Motor neuron (in vitro differentiated cells): ENCODE results near the gene APC2. TPM values are rescaled to one million over a fixed set of nuclear protein-coding genes. Genes with fewer than 3 reads are reported as not detected.

Experiments used
- ATAC-seq, 8 experiments: fragments of 200-7000 bp; cut with Tn5 transposase; replicated peaks in 6 of 8; 2 replicates each; pipeline ENCODE4 v1.8.0; 2021; ENCODE audit warnings: mild to moderate bottlenecking in 8 of 8, moderate library complexity in 8 of 8
- H3K27ac ChIP-seq, 2 donors: fragments of 250-450 bp; sonication (Bioruptor Pico); 2 replicates each; pipeline ENCODE4 v1.9.0; 2021; ENCODE audit warnings: antibody characterized with exemption in 2 of 2, mild to moderate bottlenecking in 2 of 2, moderate library complexity in 1 of 2
- H3K4me1 ChIP-seq, 2 donors: fragments of 250-450 bp; sonication (Bioruptor Pico); replicated peaks in 1 of 2; 2 replicates each; pipeline ENCODE4 v1.6.1; 2021; ENCODE audit warnings: antibody characterized with exemption in 2 of 2, mild to moderate bottlenecking in 2 of 2, moderate library complexity in 1 of 2
- H3K4me3 ChIP-seq, 5 donors: fragments of 250-450 bp; sonication (Bioruptor Pico); 2 replicates each; pipeline ENCODE4 v1.9.0; 2021; ENCODE audit warnings: antibody characterized with exemption in 5 of 5, mild to moderate bottlenecking in 5 of 5, moderate library complexity in 4 of 5
- WGBS, 10 experiments: fragments of 450-650 bp; shearing (Covaris generic); methylation state at CpG; one replicate each; pipeline ENCODE4 v1.0.0; 2022; 5-methylcytosine and 5-hydroxymethylcytosine counted together
- in situ Hi-C, 9 experiments: fragments of 400-800 bp; cut with MboI; loops; one replicate each; pipeline ENCODE4 v1.15.0; 2021; ENCODE audit warnings: low sequenced_read_pairs in 9 of 9, low pct_unique_long_range_greater_than_20kb in 2 of 9; ENCODE audit not compliant: unreplicated experiment in 9 of 9
- total RNA-seq, 8 experiments: library from RNA; unstranded; fragments of 300-600 nt; gene quantifications; 2 replicates each; pipeline versions ENCODE4 v1.2.3 to v1.2.4, GENCODE V29; 2022

Gene APC2
- total RNA-seq, 8 experiments from 2014 or later: 0.31 to 52.0 (median 31.9) TPM

DNA sequence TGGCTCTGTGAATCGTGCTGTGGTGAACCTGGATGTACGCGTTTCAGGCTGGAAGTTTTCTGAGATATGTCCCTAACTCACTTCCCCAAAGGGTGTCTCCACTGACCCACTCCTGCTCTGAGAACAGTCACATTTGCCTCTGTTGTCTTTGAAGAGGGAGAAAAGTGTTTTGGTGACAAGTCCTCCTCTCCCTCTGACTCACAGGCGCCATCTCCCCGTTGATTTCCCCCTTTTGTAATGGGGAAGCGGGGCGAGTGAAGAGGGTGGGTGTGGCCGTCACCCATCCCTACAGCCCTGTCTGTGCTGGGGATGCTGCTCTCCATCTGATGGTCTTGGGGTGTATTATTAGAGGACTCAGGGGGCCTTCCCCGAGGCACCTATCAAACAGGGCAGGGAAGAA is 9.6 kb downstream of the APC2 start:
- 0 to 100% (median 83%) methylated on average over 1 to 5 of the region's 9 CpGs; no CpG with 5 or more reads in 2 of the 10 experiments for WGBS, 10 experiments
- no peak overlapping the region for H3K27ac ChIP-seq
- no peaks in the 10 kb centered on the region for H3K4me1 ChIP-seq
- ATAC-seq: no peak
- no peak overlapping the region for H3K4me3 ChIP-seq
- in situ Hi-C loops: no loop called here

- no peaks in the 10 kb centered on the region for H3K4me1 ChIP-seq
- in situ Hi-C loops: no loop called here
- WGBS, 10 experiments: 80% methylated on average over 3 of the region's 36 CpGs; no CpG with 5 or more reads in 9 of the 10 experiments
- no peak for ATAC-seq
- no peak overlapping the region for H3K27ac ChIP-seq
- H3K4me3 ChIP-seq: no peak overlapping the region
These were observed 10.4 kb downstream of the APC2 start for GRCh38 chr19:1460033-1460995.

GRCh38 chr19:1461862-1462261 is 11.9 kb downstream of the APC2 start:
- Histone ChIP-seq H3K27ac (no peak overlapping the region), H3K4me3 (no peak overlapping the region), H3K4me1 (no peaks in the 10 kb centered on the region)
- in situ Hi-C loops: no loop called here
- ATAC-seq: no peak
- 100% methylated on average over 1 to 3 of the region's 24 CpGs; no CpG with 5 or more reads in 8 of the 10 experiments for WGBS, 10 experiments

DNA sequence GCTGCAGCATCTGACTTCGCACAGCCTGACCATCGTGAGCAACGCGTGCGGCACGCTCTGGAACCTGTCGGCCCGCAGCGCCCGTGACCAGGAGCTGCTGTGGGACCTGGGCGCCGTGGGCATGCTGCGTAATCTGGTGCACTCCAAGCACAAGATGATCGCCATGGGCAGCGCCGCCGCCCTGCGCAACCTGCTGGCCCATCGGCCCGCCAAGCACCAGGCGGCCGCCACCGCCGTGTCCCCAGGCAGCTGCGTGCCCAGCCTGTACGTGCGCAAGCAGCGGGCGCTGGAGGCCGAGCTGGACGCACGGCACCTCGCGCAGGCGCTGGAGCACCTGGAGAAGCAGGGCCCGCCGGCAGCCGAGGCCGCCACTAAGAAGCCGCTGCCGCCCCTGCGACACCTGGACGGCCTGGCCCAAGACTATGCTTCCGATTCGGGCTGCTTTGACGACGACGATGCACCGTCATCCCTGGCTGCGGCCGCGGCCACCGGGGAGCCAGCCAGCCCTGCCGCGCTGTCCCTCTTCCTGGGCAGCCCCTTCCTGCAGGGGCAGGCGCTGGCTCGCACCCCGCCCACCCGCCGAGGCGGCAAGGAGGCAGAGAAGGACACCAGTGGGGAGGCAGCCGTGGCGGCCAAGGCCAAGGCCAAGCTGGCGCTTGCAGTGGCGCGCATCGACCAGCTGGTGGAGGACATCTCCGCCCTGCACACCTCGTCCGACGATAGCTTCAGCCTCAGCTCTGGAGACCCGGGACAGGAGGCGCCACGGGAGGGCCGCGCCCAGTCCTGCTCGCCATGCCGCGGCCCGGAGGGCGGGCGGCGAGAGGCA is 15.5 kb downstream of the APC2 start:
- no peak overlapping the region for H3K27ac ChIP-seq
- peaks cover 6 to 14% of the 10 kb centered on the region in 2 donors for H3K4me1 ChIP-seq
- in situ Hi-C loops: no loop called here
- peak in 2 of 8 experiments; percentile 3 to 41 for ATAC-seq
- no peak overlapping the region for H3K4me3 ChIP-seq
- WGBS, 10 experiments: 80 to 94% methylated on average over 4 to 7 of the region's 83 CpGs; no CpG with 5 or more reads in 8 of the 10 experiments

DNA sequence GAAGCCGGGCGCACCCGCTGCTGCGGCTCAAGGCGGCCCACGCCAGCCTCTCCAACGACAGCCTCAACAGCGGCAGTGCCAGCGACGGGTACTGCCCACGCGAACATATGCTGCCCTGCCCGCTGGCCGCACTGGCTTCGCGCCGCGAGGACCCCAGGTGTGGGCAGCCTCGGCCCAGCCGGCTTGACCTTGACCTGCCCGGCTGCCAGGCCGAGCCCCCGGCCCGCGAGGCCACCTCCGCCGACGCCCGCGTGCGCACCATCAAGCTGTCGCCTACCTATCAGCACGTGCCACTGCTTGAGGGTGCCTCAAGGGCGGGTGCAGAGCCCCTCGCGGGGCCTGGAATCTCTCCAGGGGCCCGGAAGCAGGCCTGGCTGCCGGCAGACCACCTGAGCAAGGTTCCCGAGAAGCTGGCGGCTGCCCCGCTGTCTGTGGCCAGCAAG is 16.1 kb downstream of the APC2 start:
- in situ Hi-C loops: no loop called here
- H3K4me3 ChIP-seq: no peak overlapping the region
- 82 to 84% methylated on average over 8 to 20 of the region's 41 CpGs; no CpG with 5 or more reads in 8 of the 10 experiments for WGBS, 10 experiments
- H3K4me1 ChIP-seq: peaks cover 13 to 19% of the 10 kb centered on the region in 2 donors
- H3K27ac ChIP-seq: no peak overlapping the region
- no peak for ATAC-seq

DNA sequence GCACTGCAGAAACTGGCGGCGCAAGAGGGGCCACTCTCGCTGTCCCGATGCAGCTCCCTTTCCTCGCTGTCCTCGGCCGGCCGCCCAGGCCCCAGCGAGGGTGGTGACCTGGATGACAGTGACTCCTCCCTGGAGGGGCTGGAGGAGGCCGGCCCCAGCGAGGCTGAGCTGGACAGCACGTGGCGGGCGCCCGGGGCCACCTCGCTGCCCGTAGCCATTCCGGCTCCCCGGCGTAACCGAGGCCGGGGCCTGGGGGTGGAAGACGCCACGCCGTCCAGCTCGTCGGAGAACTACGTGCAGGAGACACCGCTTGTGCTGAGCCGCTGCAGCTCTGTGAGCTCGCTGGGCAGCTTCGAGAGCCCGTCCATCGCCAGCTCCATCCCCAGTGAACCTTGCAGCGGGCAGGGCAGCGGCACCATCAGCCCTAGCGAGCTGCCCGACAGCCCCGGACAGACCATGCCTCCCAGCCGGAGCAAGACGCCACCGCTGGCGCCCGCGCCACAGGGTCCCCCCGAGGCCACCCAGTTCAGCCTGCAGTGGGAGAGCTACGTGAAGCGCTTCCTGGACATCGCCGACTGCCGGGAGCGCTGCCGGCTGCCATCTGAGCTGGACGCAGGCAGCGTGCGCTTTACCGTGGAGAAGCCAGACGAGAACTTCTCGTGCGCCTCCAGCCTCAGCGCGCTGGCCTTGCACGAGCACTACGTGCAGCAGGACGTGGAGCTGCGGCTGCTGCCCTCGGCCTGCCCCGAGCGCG is 16.7 kb downstream of the APC2 start:
- no peak for ATAC-seq
- in situ Hi-C loops: no loop called here
- 11 to 100% (median 55%) methylated on average over 1 to 19 of the region's 70 CpGs; no CpG with 5 or more reads in 4 of the 10 experiments for WGBS, 10 experiments

DNA sequence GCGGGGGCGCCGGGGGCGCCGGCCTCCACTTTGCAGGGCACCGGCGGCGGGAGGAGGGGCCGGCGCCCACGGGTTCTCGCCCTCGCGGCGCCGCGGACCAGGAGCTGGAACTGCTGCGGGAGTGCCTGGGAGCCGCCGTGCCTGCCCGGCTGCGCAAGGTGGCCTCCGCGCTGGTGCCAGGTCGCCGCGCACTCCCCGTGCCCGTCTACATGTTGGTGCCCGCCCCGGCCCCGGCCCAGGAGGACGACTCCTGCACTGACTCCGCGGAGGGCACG is 17.2 kb downstream of the APC2 start:
- in situ Hi-C loops: no loop called here
- ATAC-seq: no peak
- Histone ChIP-seq H3K27ac (no peak overlapping the region), H3K4me3 (no peak overlapping the region), H3K4me1 (peaks cover 24 to 29% of the 10 kb centered on the region in 2 donors)
- 0 to 42% methylated on average over 1 to 7 of the region's 36 CpGs; no CpG with 5 or more reads in 8 of the 10 experiments for WGBS, 10 experiments

More for the DNA sequence above, 16.7 kb downstream of the APC2 start:
- H3K4me3 ChIP-seq: no peak overlapping the region
- H3K27ac ChIP-seq: no peak overlapping the region
- H3K4me1 ChIP-seq: peaks cover 19 to 25% of the 10 kb centered on the region in 2 donors

GRCh38 chr19:1467490-1468273 is 17.8 kb downstream of the APC2 start:
- in situ Hi-C loops: no loop called here
- Histone ChIP-seq H3K4me3 (no peak overlapping the region), H3K27ac (no peak overlapping the region), H3K4me1 (peaks cover 27 to 31% of the 10 kb centered on the region in 2 donors)
- ATAC-seq: peak in 1 of 8 experiments; percentile 10
- 1 to 71% (median 54%) methylated on average over 9 to 10 of the region's 92 CpGs; no CpG with 5 or more reads in 7 of the 10 experiments for WGBS, 10 experiments

- Histone ChIP-seq H3K4me1 (peaks cover 34 to 37% of the 10 kb centered on the region in 2 donors), H3K27ac (no peak overlapping the region), H3K4me3 (no peak overlapping the region)
- no peak for ATAC-seq
- in situ Hi-C loops: no loop called here
- 10 to 78% methylated on average over 13 to 22 of the region's 49 CpGs; no CpG with 5 or more reads in 8 of the 10 experiments for WGBS, 10 experiments
These were observed 18.4 kb downstream of the APC2 start for GRCh38 chr19:1468274-1468820.

DNA sequence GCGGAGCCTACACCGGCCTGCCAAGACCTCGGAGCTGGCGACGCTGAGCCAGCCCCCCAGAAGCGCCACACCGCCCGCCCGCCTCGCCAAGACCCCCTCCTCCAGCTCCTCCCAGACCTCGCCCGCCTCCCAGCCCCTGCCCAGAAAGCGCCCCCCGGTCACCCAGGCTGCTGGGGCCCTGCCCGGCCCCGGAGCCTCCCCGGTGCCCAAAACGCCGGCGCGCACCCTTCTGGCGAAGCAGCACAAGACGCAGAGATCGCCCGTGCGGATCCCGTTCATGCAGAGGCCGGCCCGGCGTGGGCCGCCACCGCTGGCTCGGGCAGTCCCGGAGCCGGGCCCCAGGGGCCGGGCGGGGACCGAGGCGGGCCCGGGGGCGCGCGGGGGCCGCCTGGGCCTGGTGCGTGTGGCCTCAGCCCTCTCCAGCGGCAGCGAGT is 18.9 kb downstream of the APC2 start:
- H3K4me1 ChIP-seq: peaks cover 37 to 38% of the 10 kb centered on the region in 2 donors
- WGBS, 10 experiments: no CpG with 5 or more reads among the region's 47 CpGs
- ATAC-seq: peak in 2 of 8 experiments; percentile 7 to 25
- no peak overlapping the region for H3K27ac ChIP-seq
- in situ Hi-C loops: no loop called here
- H3K4me3 ChIP-seq: peak overlapping the region in 1 of 5 donors; percentile 27

DNA sequence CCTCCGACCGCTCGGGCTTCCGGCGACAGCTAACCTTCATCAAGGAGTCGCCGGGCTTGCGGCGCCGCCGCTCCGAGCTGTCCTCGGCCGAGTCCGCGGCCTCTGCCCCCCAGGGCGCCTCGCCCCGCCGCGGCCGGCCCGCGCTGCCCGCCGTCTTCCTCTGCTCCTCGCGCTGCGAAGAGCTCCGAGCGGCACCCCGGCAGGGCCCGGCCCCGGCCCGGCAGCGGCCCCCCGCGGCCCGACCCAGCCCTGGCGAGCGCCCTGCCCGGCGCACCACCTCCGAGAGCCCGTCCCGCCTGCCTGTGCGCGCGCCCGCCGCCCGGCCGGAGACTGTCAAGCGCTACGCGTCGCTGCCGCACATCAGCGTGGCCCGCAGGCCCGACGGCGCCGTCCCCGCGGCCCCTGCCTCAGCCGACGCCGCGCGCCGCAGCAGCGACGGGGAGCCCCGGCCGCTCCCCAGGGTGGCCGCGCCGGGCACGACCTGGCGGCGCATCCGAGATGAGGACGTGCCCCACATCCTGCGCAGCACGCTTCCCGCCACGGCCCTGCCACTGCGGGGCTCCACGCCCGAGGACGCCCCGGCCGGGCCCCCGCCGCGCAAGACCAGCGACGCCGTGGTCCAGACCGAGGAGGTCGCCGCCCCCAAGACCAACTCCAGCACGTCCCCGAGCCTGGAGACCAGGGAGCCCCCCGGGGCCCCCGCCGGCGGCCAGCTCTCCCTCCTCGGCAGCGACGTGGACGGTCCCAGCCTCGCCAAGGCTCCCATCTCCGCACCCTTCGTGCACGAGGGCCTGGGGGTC is 19.5 kb downstream of the APC2 start:
- ATAC-seq: peak in 2 of 8 experiments; percentile 4 to 32
- in situ Hi-C loops: no loop called here
- peak overlapping the region in 1 of 5 donors; percentile 27 for H3K4me3 ChIP-seq
- WGBS, 10 experiments: no CpG with 5 or more reads among the region's 117 CpGs
- H3K4me1 ChIP-seq: peaks cover 37 to 38% of the 10 kb centered on the region in 2 donors
- H3K27ac ChIP-seq: peak overlapping the region; percentile 34 to 56
